Kidney epithelial cell (primary cell): ENCODE data around the gene B3GALT5. TPM values are rescaled to one million over a fixed set of nuclear protein-coding genes. Genes with fewer than 3 reads are reported as not detected.

Source experiments
- DNase-seq: peaks from one replicate; pipeline ENCODE4 v3.0.0-alpha.2; 2010; ENCODE audit warnings: low read depth
- H3K27me3 ChIP-seq: 2 replicates; pipeline ENCODE4 v1.6.0; 2011; ENCODE audit warnings: low read length; ENCODE audit not compliant: control insufficient read depth, insufficient read depth
- H3K36me3 ChIP-seq: 2 replicates; pipeline ENCODE4 v1.5.1; 2011; ENCODE audit warnings: low read length; ENCODE audit not compliant: control insufficient read depth, insufficient read depth
- H3K4me3 ChIP-seq: 2 replicates; pipeline ENCODE4 v1.5.1; 2011; ENCODE audit warnings: low read depth, mild to moderate bottlenecking, control low read depth, low read length
- CTCF ChIP-seq: IDR thresholded peaks from 2 replicates; pipeline ENCODE4 v1.5.1; 2011; ENCODE audit warnings: mild to moderate bottlenecking, moderate library complexity, low read length, control low read depth, inconsistent platforms; ENCODE audit not compliant: insufficient read depth, poor library complexity, severe bottlenecking
- total RNA-seq: library from RNA; depleted of rRNA; stranded (reverse); fragments of >200 nt; gene quantifications from 2 replicates; pipeline ENCODE4 v1.2.3, GENCODE V29; 2015

B3GALT5 gene
- total RNA-seq, 1 donor from 2014 or later = 4.3 TPM

DNA sequence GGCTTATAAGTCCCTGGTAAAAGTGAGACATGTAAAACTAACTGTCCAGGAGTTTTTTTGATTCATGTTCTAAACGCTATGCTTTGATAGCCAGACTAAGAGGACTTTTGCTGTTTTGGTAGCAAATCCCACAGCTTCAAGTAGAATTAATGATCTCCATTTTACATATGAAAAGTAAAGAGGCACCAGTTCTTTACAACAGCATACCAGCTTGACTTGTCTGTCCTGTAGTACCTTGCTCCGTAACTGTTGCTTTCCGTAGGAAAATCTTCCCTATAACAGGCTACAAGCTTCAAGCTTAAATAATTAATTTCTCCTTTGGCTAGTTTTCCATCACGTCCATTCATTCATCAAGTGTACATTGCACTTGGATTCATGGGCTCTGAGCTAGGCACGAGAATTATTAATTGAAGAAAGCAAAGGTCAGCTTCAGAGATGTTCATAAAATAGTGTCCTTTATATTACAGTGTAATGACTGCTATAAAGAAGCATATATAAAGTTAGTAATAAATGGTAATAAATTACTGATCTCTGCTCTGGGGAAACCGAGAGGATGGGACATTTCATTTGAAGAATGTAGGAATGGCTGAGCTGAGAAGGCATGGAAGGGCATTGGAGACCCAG is 29.2 kb downstream of the B3GALT5 start:
- no peak for DNase-seq
- TF ChIP-seq CTCF = no peak
- Histone ChIP-seq H3K36me3 (no peaks in the 10 kb centered on the region), H3K4me3 (no peak overlapping the region), H3K27me3 (no peaks in the 10 kb centered on the region)

GRCh38 chr21:39644062-39644560 is 31.4 kb downstream of the B3GALT5 start:
- no peak for DNase-seq

DNA sequence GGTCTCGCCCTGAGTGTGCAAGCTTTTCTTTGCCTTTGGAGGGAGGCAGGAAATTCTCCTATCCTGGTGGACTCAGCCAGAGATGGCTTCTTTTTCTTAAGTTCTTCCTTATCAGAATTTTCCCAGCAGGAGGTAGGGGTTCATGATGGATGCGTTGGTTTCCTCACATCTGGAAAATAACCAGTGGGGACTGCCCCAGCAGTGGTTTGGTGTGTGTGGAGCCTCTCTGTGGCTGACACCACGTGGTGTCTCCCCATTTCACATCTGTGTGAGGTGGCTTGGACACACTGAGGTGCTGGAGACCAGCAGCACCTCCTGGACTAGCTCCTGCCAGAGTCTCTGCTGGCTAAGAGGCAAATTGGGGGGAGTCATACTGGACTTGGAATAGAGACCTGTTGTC is 32.6 kb downstream of the B3GALT5 start:
- Histone ChIP-seq H3K27me3 (no peaks in the 10 kb centered on the region), H3K4me3 (no peak overlapping the region), H3K36me3 (peaks cover 4% of the 10 kb centered on the region)
- TF ChIP-seq CTCF = no peak
- no peak for DNase-seq

More at GRCh38 chr21:39644062-39644560, 31.4 kb downstream of the B3GALT5 start:
- H3K4me3 ChIP-seq = no peak overlapping the region
- no peak for TF ChIP-seq CTCF
- peaks cover 4% of the 10 kb centered on the region for H3K36me3 ChIP-seq
- H3K27me3 ChIP-seq = no peaks in the 10 kb centered on the region

DNA sequence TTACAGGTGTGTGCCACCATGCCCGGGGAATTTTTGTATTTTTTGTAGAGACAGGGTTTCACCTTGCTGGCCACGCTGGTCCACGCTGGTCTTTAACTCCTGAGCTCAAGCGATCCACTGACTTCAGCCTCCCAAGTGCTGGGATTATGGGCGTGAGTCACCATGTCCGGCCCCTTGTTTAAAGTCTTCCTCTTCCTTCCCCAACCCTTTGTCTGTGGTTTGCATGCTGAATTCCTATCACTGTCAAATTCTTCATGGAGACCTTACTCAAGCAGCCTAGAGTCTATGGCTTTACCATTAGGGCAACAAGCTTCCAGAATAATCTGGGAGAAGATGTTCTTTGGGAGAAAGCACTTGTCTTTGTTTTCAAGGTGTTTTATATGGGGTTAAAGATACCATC is 34.7 kb downstream of the B3GALT5 start:
- Histone ChIP-seq H3K4me3 (no peak overlapping the region), H3K36me3 (peaks cover 6% of the 10 kb centered on the region), H3K27me3 (no peaks in the 10 kb centered on the region)
- TF ChIP-seq CTCF = no peak
- peak; percentile 57 for DNase-seq

- Histone ChIP-seq H3K27me3 (no peaks in the 10 kb centered on the region), H3K36me3 (peaks cover 6% of the 10 kb centered on the region), H3K4me3 (no peak overlapping the region)
- TF ChIP-seq CTCF = no peak
- DNase-seq = no peak
Observed at GRCh38 chr21:39648879-39649278, 36.1 kb downstream of the B3GALT5 start.

GRCh38 chr21:39649526-39649925 is 36.8 kb downstream of the B3GALT5 start:
- DNase-seq = no peak
- Histone ChIP-seq H3K36me3 (peaks cover 6% of the 10 kb centered on the region), H3K4me3 (no peak overlapping the region), H3K27me3 (no peaks in the 10 kb centered on the region)
- TF ChIP-seq CTCF = no peak
